HL-60/S4 treated with phorbol 12-myristate 13-acetate at 8.2 ng/mL for 4 days and 3 days (cell line): ENCODE measurements around the gene BRWD1.
"Not testable (repeated sequence)": the region's sequence is repeated elsewhere in the genome, so short reads cannot be mapped to it uniquely, and the experiment has no call there.

ENCODE experiments used
- in situ Hi-C: fragments of 300-500 bp; cut with MboI; formaldehyde crosslinking; loops from 2 replicates; pipeline ENCODE4 v1.15.0; 2022; ENCODE audit warnings: low sequenced_read_pairs

The BRWD1 gene

GRCh38 chr21:39288987-39289386 is 24.4 kb downstream of the BRWD1 start:
- in situ Hi-C loops, result no loop called here

DNA sequence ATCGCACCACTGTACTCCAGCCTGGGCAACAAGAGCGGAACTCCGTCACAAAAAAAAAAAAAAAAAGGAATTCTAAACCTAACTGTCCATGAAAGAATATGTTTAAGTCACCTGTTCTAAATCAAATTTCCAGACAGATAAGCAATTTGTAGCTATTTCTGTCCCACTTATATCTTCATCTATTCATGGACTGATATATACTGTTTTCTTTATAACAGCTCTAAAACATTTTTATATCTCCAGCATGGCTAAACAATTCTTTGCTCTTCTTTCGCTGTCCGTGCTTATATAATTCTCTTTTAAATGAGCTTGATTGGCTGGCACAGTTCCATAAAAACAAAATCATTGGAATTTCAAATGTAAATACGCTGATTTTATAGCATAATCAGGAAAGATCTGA is 30.5 kb downstream of the BRWD1 start:
- in situ Hi-C loops, result no loop called here

GRCh38 chr21:39281853-39282252 is 31.6 kb downstream of the BRWD1 start:
- in situ Hi-C loops, result no loop called here

- in situ Hi-C loops, result no loop called here
Measured at GRCh38 chr21:39281207-39281606, 32.2 kb downstream of the BRWD1 start.

- in situ Hi-C loops, result no loop called here
Measured at GRCh38 chr21:39269620-39270019, 43.8 kb downstream of the BRWD1 start.

- in situ Hi-C loops, result no loop called here
Measured at GRCh38 chr21:39265603-39266002, 47.8 kb downstream of the BRWD1 start.

DNA sequence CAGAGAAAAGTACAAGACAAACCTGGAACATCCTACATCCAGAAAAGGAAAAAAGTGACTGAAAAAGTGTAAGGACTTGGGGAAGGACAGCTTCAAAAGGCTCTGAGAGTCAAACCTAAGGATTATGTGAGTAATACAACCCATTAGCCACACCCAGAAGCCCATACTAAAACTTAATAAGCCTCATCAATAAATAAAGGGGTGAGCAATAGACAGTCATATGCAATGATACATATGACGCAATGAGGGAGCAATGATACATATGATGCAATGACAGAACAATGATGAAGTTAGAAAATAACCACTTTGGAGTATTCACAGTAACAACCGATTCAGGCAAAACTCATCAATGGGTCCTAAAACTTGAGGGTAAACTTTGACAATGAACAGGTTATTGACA is 50.1 kb downstream of the BRWD1 start:
- in situ Hi-C loops, result no loop called here

DNA sequence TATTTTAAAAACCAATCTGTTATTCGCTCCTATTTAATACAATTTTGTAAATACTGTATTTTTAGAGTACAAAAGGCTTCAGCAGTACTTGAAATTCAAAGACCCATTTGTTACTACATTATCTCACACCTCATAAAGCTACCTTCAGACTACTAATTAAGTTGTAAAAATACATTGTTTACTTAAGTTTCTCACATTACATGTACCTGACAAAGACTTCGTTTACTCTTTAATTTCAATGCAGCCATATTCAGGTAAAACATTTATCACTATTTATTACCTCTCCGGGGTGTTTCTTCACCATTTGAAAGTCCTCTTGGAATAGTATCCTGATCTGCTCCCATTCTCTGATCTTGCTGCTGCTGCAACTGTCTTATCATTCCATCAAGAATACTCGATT is 55.2 kb downstream of the BRWD1 start:
- in situ Hi-C loops, result no loop called here

GRCh38 chr21:39251326-39251725 is 62.1 kb downstream of the BRWD1 start:
- in situ Hi-C loops, result no loop called here

DNA sequence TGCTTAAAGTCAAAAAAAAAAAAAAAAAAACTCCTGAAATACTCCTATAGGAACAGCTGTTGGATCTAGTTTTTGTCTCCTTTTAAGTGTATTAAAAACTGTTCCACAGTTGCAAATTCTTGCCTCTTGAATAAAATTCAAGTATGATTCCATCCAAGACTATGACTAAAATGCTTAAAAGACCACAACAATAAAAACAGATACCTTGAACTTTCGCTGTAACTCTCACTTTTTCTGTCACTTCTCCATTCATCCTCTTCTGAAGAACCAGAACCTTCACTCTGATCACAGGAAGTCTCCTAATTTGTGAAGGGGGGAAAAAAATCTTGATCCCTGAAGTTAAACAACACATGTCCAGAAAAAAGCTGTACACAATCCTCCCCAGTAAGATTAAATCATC is 75.2 kb downstream of the BRWD1 start:
- in situ Hi-C loops, result no loop called here

DNA sequence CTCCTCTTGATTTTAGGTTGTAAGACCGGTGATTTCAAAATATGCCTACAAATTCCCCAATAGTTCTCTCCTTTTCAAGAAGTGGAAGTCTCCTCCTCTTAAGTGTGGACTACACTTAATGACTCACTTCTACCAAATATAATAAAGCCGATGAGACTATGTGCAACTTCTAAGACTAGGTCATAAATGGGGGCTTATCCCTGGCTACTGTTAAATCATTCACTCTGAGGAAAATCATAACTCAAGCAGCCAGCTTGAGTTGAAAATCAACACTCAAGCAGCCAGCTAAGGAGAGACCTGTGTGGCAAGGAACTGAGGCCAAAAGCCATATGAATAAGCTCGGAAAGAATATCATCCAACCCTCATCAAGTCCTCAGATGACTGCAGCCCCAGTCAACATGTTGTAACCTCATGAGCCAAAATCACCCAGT is 80.6 kb downstream of the BRWD1 start:
- in situ Hi-C loops, result no loop called here

DNA sequence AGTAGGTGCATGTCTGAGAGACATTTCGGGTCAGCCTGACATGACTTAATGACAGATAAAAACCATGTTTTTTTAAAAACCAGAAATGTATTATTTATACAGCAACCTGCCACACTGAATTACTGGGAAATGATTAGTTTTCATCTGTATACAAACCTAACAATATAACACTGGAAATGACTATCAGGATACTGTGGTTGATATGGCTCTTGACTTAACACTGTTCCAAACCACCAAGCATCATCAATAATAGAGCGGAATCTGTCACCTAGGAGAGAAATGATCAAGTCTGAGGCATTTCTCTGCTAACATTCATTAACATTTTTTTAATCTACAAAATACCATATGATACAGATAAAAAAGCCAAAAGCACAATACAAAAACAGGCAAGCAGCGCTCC is 88.5 kb downstream of the BRWD1 start:
- in situ Hi-C loops, result no loop called here

DNA sequence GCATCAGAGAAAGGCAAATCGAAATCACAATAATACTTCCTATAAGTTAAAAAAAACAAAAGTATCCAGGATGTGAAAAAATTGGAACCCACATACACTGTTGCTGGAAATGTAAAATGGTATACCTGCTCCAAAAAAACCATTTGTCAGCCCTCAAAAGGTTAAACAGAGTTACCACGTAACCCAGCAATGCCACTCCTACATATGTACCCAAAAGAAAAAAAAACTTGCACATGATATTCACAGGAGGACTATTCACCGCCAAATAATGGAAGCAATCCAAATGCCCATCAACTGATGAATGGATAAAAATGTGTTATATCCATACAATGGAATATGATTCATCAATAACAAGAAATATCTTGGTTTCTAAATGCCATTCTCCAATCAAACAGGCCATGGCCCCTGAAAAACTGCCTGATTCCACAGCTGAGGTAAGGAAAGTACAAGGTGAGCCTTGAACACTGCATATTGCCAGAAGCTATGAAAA is 91.4 kb downstream of the BRWD1 start:
- in situ Hi-C loops, result no loop called here

DNA sequence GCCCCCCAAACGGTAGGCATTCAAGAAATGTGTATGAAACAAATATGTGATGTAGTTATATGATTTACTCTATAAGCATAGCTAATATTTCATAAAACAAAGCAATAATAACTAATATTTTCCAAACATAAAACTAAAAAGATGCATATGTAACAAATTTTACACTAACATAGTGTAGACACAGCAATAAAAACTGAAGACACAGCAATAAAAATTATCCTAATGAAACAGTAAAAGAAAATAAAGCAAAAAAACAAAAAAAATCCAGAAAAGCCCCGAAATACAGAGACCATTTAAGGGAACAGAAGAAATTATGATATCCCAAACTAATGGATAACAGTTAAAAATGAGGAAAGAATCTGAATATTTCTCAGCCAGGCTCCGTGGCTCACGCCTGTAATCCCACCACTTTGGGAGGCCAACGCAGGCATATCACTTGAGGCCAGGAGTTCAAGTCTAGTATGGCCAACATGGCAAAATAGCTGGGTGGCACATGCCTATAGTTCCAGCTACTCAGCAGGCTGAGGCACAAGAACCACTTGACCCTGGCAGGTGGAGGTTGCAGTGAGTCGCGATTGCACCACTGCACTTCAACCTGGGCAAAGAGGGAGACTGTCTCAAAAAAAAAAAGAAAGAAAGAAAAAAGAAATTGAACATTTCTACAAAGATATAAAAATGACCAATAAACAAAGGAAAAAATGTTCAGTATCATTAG is 92.0 kb downstream of the BRWD1 start:
- in situ Hi-C loops, result no loop called here

GRCh38 chr21:39220875-39221274 is 92.6 kb downstream of the BRWD1 start:
- in situ Hi-C loops, result not testable (repeated sequence)

DNA sequence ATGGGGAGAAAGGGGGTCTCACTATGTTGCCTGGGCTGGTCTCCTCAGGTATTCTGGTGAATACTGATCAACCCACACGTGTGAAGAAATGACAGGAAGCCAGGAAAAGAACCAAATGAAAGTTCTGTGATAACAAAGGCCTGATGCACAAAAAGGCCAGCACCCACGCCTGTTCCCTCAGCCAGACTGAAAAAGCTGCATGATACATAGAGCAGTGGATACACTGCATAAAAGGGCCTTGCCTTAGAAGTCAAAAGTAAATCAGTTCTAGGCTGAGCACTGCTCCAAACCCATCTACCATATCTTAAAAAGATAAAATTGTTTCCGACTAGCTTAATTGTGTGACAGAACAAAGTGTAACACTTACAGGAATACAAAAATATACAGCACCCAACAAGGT is 93.3 kb downstream of the BRWD1 start:
- in situ Hi-C loops, result no loop called here

GRCh38 chr21:39218082-39218409 is 95.4 kb downstream of the BRWD1 start:
- in situ Hi-C loops, result no loop called here

- in situ Hi-C loops, result no loop called here
Measured at GRCh38 chr21:39217356-39218081, 95.9 kb downstream of the BRWD1 start.

- in situ Hi-C loops, result no loop called here
Measured at GRCh38 chr21:39216290-39216689, 97.1 kb downstream of the BRWD1 start.

DNA sequence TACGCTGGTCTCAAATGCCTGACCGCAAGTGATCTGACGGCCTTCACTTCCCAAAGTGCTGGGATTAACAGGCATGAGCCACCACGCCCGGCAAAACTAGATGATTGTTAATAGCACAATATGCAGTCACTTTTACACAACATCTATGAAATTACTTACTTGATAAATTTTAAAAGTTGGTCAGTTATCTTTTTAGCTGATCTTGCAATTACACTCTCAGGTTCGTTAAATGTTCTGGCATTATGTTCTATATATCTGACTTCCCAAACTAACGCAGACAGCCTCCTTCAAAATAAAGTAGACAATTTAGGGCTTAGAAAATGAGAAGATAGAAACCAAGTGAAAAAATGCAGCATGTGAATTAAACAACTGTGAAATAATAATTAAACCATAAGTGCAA is 98.4 kb downstream of the BRWD1 start:
- in situ Hi-C loops, result no loop called here

DNA sequence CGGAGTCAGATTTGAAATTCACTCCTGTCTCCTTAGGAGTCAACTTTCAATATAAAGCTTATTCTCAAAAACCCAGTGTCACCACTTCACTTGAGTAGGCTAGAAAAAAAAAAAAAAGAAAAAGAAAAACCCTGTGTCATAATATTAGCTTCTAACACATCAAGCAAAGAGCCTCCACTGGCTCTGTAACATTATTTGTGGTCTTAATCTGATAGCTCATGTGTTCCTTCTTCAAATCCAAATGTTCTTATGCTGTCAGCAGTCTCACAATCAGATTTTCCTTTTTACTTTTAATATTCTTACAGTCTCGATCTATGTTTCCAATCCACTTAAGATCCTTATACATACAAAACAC is 104.1 kb downstream of the BRWD1 start:
- in situ Hi-C loops, result no loop called here

DNA sequence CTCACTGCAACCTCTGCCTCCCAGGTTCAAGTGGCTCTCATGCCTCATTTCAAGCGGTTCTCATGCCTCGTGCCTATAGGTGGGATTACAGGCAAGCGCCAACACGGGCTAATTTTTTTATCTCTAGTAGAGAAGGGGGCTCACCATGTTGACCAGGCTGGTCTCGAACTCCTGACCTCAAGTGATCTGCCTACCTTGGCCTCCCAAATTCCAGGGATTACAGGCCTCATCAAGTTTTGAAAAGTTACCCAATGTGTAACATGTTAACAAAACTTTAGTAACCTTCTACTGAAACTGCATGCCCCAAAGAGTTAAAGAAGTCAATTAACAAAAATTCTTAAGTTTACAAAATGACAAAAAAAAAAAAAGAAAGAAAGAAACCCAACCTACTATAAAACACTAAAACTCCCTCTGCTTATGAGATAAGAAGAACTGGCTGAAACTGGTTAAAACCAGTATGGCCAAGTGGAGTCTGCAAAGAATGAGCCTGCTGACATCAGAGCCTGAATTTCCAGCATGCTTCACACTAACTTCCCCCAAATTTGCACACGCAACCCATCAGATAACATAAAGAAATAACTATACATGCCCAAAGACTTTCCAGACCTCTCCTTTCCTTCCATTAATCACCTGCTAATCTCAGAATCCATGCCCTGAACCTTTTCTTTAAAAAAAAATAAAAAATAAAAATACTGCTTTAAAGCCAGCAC is 104.7 kb downstream of the BRWD1 start:
- in situ Hi-C loops, result no loop called here
